ENCODE results near the gene SPATA3. TPM values are rescaled to one million over a fixed set of nuclear protein-coding genes. Genes with fewer than 3 reads are reported as not detected.

Gene SPATA3
- total and polyA plus RNA-seq, 2 of the 13 experiments (the other 11 are each of a cell fraction or from before 2014, with no cell fraction given) = not detected

DNA sequence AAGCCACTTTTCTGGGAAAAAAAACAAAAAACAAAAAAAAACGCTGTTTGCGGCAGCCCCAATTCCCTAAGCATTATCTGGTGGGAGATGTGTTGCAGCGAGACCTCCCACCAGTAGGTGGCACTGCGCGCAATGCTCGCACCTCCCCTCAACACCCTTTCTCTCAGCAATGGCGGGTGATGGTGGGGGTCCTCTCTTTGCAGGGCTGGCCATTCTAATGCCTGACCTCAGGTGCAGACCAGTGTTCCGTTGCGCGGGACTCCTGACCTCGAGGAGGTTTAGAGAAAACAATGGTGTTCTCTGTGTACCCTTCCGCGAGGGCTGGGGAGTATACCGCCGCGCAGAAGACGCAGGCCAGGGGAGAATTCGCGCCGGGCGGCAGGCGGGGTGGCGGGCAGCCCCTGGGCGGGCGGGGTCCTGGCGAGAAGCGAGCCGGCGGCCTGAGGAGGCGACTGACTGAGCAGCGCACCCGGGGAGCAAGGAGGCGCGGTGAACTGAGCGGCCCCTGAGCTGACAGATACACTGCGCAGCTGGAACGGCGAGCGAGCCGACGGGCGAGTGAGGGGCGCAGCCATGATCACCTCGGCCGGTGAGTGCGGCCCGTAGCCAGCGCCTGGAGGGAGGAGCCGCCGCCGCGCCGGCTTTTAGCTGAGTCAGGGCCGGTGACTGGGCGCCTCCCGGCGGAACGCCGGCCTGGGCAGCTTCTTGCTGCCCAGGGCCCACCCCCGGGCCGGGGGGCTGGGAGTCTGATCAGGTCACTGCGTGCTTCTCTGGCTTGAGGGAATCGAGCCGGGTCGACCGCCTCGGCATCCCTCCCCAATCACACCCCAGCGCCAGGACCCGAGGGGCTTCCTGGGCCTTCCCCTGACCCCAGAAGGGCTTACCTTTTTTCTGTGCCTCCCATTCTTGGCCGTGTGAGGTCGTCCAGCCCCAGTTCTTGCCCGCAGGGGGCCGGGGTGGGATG, 60.8 kb downstream of the SPATA3 start, which contains the start of gene PSMD1 (continued):
- TF ChIP-seq HMG20B (CRISPR knock-in tag; conservative IDR thresholded peaks at IDR 0.05) (no peak), RFX1 (IDR thresholded peaks at IDR 0.05) (no peak), ISL2 (CRISPR knock-in tag; IDR thresholded peaks at IDR 0.05) (no peak; the same call in 1 of the 2 replicates), ZNF510 (CRISPR knock-in tag; IDR thresholded peaks at IDR 0.05; ENCODE audit: low read depth) (no peak), HMGA1 (CRISPR knock-in tag; conservative IDR thresholded peaks at IDR 0.05) (no peak), ZNF777 (CRISPR knock-in tag; IDR thresholded peaks at IDR 0.05) (no peak; the same call in 1 of the 2 replicates), ZFP37 (CRISPR knock-in tag; IDR thresholded peaks at IDR 0.05; ENCODE audit: borderline replicate concordance) (no peak), E2F5 (CRISPR knock-in tag; conservative IDR thresholded peaks at IDR 0.05) (0 out of 2 replicates have a peak, but pooled peaks have one; percentile 29), TIGD3 (CRISPR knock-in tag; IDR thresholded peaks at IDR 0.05; ENCODE audit: borderline replicate concordance) (no peak), NCOR1 (IDR thresholded peaks at IDR 0.05; ENCODE audit: borderline replicate concordance, low read length) (no peak), ZNF790 (CRISPR knock-in tag; IDR thresholded peaks at IDR 0.05; ENCODE audit: borderline replicate concordance) (no peak), ZEB1 (IDR thresholded peaks at IDR 0.05; ENCODE audit: insufficient replicate concordance, low read depth) (no peak)
- TF ChIP-seq, protein P1, sequence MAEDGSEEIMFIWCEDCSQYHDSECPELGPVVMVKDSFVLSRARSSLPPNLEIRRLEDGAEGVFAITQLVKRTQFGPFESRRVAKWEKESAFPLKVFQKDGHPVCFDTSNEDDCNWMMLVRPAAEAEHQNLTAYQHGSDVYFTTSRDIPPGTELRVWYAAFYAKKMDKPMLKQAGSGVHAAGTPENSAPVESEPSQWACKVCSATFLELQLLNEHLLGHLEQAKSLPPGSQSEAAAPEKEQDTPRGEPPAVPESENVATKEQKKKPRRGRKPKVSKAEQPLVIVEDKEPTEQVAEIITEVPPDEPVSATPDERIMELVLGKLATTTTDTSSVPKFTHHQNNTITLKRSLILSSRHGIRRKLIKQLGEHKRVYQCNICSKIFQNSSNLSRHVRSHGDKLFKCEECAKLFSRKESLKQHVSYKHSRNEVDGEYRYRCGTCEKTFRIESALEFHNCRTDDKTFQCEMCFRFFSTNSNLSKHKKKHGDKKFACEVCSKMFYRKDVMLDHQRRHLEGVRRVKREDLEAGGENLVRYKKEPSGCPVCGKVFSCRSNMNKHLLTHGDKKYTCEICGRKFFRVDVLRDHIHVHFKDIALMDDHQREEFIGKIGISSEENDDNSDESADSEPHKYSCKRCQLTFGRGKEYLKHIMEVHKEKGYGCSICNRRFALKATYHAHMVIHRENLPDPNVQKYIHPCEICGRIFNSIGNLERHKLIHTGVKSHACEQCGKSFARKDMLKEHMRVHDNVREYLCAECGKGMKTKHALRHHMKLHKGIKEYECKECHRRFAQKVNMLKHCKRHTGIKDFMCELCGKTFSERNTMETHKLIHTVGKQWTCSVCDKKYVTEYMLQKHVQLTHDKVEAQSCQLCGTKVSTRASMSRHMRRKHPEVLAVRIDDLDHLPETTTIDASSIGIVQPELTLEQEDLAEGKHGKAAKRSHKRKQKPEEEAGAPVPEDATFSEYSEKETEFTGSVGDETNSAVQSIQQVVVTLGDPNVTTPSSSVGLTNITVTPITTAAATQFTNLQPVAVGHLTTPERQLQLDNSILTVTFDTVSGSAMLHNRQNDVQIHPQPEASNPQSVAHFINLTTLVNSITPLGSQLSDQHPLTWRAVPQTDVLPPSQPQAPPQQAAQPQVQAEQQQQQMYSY (CRISPR knock-in tag; IDR thresholded peaks at IDR 0.05) = no peak; the same call in 1 of the 2 replicates
- TF ChIP-seq, protein P2, sequence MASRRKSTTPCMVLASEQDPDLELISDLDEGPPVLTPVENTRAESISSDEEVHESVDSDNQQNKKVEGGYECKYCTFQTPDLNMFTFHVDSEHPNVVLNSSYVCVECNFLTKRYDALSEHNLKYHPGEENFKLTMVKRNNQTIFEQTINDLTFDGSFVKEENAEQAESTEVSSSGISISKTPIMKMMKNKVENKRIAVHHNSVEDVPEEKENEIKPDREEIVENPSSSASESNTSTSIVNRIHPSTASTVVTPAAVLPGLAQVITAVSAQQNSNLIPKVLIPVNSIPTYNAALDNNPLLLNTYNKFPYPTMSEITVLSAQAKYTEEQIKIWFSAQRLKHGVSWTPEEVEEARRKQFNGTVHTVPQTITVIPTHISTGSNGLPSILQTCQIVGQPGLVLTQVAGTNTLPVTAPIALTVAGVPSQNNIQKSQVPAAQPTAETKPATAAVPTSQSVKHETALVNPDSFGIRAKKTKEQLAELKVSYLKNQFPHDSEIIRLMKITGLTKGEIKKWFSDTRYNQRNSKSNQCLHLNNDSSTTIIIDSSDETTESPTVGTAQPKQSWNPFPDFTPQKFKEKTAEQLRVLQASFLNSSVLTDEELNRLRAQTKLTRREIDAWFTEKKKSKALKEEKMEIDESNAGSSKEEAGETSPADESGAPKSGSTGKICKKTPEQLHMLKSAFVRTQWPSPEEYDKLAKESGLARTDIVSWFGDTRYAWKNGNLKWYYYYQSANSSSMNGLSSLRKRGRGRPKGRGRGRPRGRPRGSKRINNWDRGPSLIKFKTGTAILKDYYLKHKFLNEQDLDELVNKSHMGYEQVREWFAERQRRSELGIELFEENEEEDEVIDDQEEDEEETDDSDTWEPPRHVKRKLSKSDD (CRISPR knock-in tag; IDR thresholded peaks at IDR 0.05; ENCODE audit: low read depth) = 0 out of 2 replicates have a peak, but pooled peaks have one; percentile 25
- TF ChIP-seq, protein P3, sequence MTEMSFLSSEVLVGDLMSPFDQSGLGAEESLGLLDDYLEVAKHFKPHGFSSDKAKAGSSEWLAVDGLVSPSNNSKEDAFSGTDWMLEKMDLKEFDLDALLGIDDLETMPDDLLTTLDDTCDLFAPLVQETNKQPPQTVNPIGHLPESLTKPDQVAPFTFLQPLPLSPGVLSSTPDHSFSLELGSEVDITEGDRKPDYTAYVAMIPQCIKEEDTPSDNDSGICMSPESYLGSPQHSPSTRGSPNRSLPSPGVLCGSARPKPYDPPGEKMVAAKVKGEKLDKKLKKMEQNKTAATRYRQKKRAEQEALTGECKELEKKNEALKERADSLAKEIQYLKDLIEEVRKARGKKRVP (CRISPR knock-in tag; IDR thresholded peaks at IDR 0.05) = peak in 1 of 2 experiments; percentile 59; a peak in 1 of 4 replicates
